ENCODE results near the gene CD19.
"Not testable (repeated sequence)": the region's sequence is repeated elsewhere in the genome, so short reads cannot be mapped to it uniquely, and the experiment has no call there.

CD19 gene

DNA sequence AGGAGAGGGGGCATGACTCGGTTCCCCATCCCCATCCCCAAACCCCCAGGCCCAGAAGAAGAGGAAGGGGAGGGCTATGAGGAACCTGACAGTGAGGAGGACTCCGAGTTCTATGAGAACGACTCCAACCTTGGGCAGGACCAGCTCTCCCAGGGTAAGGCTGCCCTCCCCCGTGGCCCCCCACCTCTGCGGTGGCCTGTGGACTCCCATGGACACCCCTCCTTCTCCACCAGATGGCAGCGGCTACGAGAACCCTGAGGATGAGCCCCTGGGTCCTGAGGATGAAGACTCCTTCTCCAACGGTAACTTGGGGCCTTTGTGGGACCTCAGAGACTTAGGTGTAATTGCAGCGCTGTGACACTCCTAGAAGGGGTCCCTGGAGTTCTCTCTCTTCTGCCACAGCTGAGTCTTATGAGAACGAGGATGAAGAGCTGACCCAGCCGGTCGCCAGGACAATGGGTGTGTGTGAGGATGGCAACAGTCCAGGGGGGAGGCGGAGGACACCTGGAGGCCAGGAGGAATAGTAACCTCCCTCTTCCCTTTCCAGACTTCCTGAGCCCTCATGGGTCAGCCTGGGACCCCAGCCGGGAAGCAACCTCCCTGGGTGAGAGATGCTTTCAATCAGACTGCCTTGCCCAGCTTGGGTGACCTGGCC lies 5.6 kb downstream of the CD19 start:
- no peak for TF ChIP-seq ZNF274 (IDR thresholded peaks at IDR 0.05; ENCODE audit: low read depth, low read length)
- H3K4me3 ChIP-seq (ENCODE audit: low read length) = no peak overlapping the region

DNA sequence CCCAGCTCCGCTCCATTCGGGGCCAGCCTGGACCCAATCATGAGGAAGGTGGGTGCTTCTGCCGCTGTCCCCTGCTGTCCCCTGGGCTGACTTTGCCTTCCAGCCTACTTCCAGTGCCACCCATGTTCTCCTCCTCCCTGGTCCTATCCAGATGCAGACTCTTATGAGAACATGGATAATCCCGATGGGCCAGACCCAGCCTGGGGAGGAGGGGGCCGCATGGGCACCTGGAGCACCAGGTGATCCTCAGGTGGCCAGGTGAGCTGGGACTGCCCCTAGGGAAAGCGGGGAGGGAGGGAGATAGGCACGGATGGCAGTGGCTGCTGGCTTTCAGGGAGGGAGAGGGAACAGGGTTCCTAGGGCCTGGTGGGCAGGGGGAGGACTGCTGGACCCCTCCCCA lies 7.0 kb downstream of the CD19 start:
- no peak overlapping the region for H3K4me3 ChIP-seq (ENCODE audit: low read length)
- TF ChIP-seq ZNF274 (IDR thresholded peaks at IDR 0.05; ENCODE audit: low read depth, low read length) = no peak

- not testable (repeated sequence) for H3K4me3 ChIP-seq (ENCODE audit: low read length)
These were observed 8.1 kb downstream of the CD19 start for GRCh38 chr16:28939825-28940224.

- no peak for TF ChIP-seq ZNF274 (IDR thresholded peaks at IDR 0.05; ENCODE audit: low read depth, low read length)
- H3K4me3 ChIP-seq (ENCODE audit: low read length) = no peak overlapping the region
These were observed 11.5 kb downstream of the CD19 start for GRCh38 chr16:28943281-28943680.

GRCh38 chr16:28946681-28947080 lies 14.9 kb downstream of the CD19 start:
- TF ChIP-seq ZNF274 (IDR thresholded peaks at IDR 0.05; ENCODE audit: low read depth, low read length) = no peak
- H3K4me3 ChIP-seq (ENCODE audit: low read length) = no peak overlapping the region

GRCh38 chr16:28950648-28951409 lies 19.1 kb downstream of the CD19 start, which contains the start of gene NFATC2IP:
NFATC2IP (plus strand) TSS chr16:28950937; CDS start chr16:28951012, 75 bp downstream.
- TF ChIP-seq ZNF274 (IDR thresholded peaks at IDR 0.05; ENCODE audit: low read depth, low read length) = no peak
- peak within 1 kb of the TSS; percentile 99 for H3K4me3 ChIP-seq (ENCODE audit: low read length)

DNA sequence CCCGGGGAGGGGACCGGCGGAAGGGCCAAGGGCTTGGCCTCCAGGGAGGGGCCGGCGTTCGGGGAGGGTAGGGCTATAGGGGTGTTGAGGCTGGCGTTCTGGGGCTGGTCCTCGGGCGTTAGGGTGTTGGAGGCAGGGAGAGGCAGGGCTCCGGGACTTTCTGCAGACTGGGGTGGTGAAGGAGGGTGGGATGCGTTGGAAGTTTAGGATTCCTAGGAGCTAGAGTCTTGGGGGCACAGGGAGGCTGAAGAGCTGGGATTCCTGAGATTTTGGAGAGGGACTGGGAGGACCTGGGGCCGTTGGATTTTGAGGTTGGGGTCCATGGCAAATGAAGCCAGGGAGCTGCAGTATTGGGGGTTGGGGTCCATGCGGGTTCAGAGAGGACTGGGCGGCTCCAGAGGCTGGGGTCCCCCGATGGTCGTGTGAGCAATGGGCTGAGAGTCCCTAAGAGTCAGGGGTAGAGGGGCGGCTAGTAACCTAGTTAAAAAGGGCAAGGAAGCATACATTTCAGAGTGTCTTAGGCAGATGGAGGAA lies 19.7 kb downstream of the CD19 start:
- no peak for TF ChIP-seq ZNF274 (IDR thresholded peaks at IDR 0.05; ENCODE audit: low read depth, low read length)

DNA sequence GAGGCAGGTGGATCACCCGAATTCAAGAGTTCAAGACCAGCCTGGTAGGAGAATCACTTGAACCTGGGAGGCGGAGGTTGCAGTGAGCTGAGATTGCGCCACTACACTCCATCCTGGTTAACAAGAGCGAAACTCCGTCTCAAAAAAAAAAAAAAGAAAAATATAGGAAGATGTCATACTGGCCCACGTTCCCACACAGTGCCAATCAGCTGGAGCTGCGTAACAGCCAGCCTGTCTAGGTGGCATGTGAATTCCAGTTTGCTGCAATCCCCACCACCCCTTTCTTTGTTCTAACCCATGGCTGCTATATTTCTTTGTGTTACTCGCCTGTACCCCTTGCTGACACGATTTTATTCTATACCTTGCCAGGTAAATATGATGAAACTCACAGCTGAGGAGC lies 26.4 kb downstream of the CD19 start:
- no peak overlapping the region for H3K4me3 ChIP-seq (ENCODE audit: low read length)
- TF ChIP-seq ZNF274 (IDR thresholded peaks at IDR 0.05; ENCODE audit: low read depth, low read length) = no peak

More for the DNA sequence above, 19.7 kb downstream of the CD19 start:
- H3K4me3 ChIP-seq (ENCODE audit: low read length) = peak overlapping the region; percentile 99

GRCh38 chr16:28958836-28959235 lies 27.1 kb downstream of the CD19 start:
- H3K4me3 ChIP-seq (ENCODE audit: low read length) = no peak overlapping the region
- no peak for TF ChIP-seq ZNF274 (IDR thresholded peaks at IDR 0.05; ENCODE audit: low read depth, low read length)

GRCh38 chr16:28964072-28964471 lies 32.3 kb downstream of the CD19 start:
- TF ChIP-seq ZNF274 (IDR thresholded peaks at IDR 0.05; ENCODE audit: low read depth, low read length) = no peak

GRCh38 chr16:28964496-28964895 lies 32.7 kb downstream of the CD19 start:
- TF ChIP-seq ZNF274 (IDR thresholded peaks at IDR 0.05; ENCODE audit: low read depth, low read length) = no peak
- no peak overlapping the region for H3K4me3 ChIP-seq (ENCODE audit: low read length)

More at GRCh38 chr16:28964072-28964471, 32.3 kb downstream of the CD19 start:
- H3K4me3 ChIP-seq (ENCODE audit: low read length) = no peak overlapping the region

- no peak overlapping the region for H3K4me3 ChIP-seq (ENCODE audit: low read length)
- TF ChIP-seq ZNF274 (IDR thresholded peaks at IDR 0.05; ENCODE audit: low read depth, low read length) = no peak
These were observed 35.4 kb downstream of the CD19 start for GRCh38 chr16:28967156-28967555.

- H3K4me3 ChIP-seq (ENCODE audit: low read length) = not testable (repeated sequence)
These were observed 37.9 kb downstream of the CD19 start for GRCh38 chr16:28969696-28970095.

DNA sequence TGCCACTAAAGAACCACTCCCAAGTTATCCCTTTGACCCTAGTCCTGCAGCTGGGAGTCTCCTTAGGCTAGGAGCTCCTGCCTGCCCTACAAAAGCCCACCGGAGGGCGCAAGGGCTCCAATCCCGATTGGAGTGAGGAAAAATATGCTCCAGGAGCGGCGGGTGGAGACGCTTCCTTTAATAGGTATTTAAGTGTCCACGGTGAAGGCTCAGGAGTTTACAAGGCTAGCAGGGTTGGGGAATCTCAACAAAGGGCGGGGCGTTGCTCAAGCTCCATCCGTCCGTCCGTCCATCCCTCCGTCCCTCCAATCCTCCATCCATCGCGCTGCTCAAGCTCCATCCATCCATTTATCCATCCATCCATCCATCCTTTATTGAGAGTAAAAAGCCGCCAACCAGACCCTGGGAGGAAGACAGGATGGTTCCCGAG lies 42.3 kb downstream of the CD19 start:
- H3K4me3 ChIP-seq (ENCODE audit: low read length) = peak overlapping the region; percentile 80
- no peak for TF ChIP-seq ZNF274 (IDR thresholded peaks at IDR 0.05; ENCODE audit: low read depth, low read length)
